Nephron (organoid): ENCODE measurements around the gene ACADSB.

ENCODE experiments used
- H3K27ac Mint-ChIP-seq, 3 experiments: 2 replicates each; pipeline ENCODE4 v1.8.0; 2020; ENCODE audit warnings: mixed read lengths in 3 of 3, mild to moderate bottlenecking in 2 of 3, moderate library complexity in 1 of 3
- H3K27me3 Mint-ChIP-seq: 2 replicates; pipeline ENCODE4 v1.8.0; 2021; ENCODE audit warnings: low read depth, mild to moderate bottlenecking, moderate library complexity, mixed read lengths
- H3K36me3 Mint-ChIP-seq: 2 replicates; pipeline ENCODE4 v1.8.0; 2020; ENCODE audit warnings: low read depth, mixed read lengths
- H3K4me1 Mint-ChIP-seq: 2 replicates; pipeline ENCODE4 v1.8.0; 2020; ENCODE audit warnings: mixed read lengths
- H3K4me3 Mint-ChIP-seq, 3 experiments: 2 replicates each; pipeline ENCODE4 v1.8.0; 2020; ENCODE audit warnings: mild to moderate bottlenecking in 3 of 3, mixed read lengths in 3 of 3, moderate library complexity in 2 of 3
- H3K9me3 Mint-ChIP-seq: 2 replicates; pipeline ENCODE4 v1.8.0; 2020; ENCODE audit warnings: mixed read lengths
- TF ChIP-seq, protein P1 (sequence below), 3 experiments: fragments of 200-600 bp; sonication (generic); IDR thresholded peaks; one replicate each; pipeline ENCODE4 v1.5.0; 2021; ENCODE audit warnings: antibody characterized with exemption in 3 of 3; ENCODE audit not compliant: unreplicated experiment in 3 of 3

The ACADSB gene

DNA sequence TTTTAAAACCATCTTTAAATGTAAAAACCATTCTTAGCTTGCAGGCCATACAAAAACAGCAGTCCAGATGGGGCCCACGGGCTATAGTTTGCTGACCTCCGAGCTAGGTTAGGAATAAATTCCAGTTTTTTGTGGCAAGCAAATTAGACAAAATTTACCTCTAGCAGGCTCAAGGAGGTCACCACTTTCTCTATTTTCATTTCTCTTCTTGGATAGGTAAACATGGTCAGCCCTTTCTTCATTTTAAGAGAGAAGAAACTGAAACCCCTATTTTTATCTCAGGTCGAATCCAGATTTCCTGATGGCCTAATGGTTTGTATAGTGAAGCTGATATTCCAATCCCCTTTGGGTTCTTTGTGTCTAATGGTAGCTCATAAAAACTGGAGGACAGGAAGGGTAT, 10.9 kb upstream of the ACADSB start:
- Mint-ChIP-seq H3K4me3 (no peak overlapping the region), H3K27ac (no peak overlapping the region), H3K9me3 (no peaks in the 10 kb centered on the region), H3K4me1 (no peaks in the 10 kb centered on the region), H3K27me3 (no peaks in the 10 kb centered on the region), H3K36me3 (peaks cover 36% of the 10 kb centered on the region)
- TF ChIP-seq, protein P1, sequence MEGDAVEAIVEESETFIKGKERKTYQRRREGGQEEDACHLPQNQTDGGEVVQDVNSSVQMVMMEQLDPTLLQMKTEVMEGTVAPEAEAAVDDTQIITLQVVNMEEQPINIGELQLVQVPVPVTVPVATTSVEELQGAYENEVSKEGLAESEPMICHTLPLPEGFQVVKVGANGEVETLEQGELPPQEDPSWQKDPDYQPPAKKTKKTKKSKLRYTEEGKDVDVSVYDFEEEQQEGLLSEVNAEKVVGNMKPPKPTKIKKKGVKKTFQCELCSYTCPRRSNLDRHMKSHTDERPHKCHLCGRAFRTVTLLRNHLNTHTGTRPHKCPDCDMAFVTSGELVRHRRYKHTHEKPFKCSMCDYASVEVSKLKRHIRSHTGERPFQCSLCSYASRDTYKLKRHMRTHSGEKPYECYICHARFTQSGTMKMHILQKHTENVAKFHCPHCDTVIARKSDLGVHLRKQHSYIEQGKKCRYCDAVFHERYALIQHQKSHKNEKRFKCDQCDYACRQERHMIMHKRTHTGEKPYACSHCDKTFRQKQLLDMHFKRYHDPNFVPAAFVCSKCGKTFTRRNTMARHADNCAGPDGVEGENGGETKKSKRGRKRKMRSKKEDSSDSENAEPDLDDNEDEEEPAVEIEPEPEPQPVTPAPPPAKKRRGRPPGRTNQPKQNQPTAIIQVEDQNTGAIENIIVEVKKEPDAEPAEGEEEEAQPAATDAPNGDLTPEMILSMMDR (IDR thresholded peaks at IDR 0.05; ENCODE audit: unreplicated experiment in 3 of 3): no peak

DNA sequence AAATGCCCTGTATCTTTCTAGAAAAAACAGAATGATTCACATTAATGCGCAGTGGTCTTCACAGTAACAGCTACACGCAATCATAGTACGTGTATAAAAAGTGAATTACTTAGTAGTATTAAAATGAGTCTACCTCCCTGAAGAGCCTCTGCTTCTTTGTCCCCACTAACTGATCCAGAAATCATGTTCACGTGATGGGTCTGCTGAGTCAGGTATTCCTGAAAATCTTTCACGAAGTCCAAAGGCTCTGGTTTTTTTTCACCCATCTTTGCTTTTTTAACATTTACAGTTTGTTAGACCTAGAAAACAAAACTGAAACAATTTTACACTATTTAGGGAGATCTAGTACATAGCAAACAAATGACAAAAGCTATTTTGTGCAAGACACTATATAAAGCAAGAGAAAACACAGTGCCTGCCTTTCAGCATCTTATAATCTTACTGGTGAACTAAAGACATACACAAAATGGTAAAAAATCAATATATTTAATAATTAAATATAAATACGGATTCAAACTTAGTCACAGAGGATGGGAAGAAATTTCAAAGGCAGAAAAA, 10.4 kb upstream of the ACADSB start:
- H3K27me3 Mint-ChIP-seq: no peaks in the 10 kb centered on the region

DNA sequence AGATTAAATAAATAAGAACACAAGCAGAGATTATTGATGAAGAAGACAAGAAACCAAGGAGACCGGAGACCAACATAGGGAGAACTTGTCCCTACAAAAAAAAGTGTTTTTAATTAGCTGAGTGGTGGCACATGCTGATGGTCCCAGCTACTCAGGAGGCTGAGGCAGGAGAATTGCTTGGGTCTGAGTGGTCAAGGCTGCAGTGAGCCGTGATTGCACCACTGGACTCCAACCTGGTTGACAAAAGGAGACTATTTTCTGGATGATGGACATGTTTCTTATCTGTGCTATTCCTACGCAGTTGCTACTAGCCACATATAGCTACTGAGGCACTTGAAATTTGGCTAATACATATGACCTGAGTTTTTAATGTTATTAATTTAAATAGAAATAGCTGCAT, 9.9 kb upstream of the ACADSB start:
- TF ChIP-seq, protein P1 (IDR thresholded peaks at IDR 0.05; ENCODE audit: unreplicated experiment in 3 of 3): no peak
- no peaks in the 10 kb centered on the region for H3K9me3 Mint-ChIP-seq
- H3K4me3 Mint-ChIP-seq: no peak overlapping the region
- H3K4me1 Mint-ChIP-seq: no peaks in the 10 kb centered on the region
- peaks cover 34% of the 10 kb centered on the region for H3K36me3 Mint-ChIP-seq
- no peak overlapping the region for H3K27ac Mint-ChIP-seq
- no peaks in the 10 kb centered on the region for H3K27me3 Mint-ChIP-seq

More for the DNA sequence above, 10.4 kb upstream of the ACADSB start:
- TF ChIP-seq, protein P1 (IDR thresholded peaks at IDR 0.05; ENCODE audit: unreplicated experiment in 3 of 3): no peak
- H3K27ac Mint-ChIP-seq: no peak overlapping the region
- peaks cover 36% of the 10 kb centered on the region for H3K36me3 Mint-ChIP-seq
- H3K4me3 Mint-ChIP-seq: no peak overlapping the region
- H3K4me1 Mint-ChIP-seq: no peaks in the 10 kb centered on the region
- H3K9me3 Mint-ChIP-seq: no peaks in the 10 kb centered on the region

DNA sequence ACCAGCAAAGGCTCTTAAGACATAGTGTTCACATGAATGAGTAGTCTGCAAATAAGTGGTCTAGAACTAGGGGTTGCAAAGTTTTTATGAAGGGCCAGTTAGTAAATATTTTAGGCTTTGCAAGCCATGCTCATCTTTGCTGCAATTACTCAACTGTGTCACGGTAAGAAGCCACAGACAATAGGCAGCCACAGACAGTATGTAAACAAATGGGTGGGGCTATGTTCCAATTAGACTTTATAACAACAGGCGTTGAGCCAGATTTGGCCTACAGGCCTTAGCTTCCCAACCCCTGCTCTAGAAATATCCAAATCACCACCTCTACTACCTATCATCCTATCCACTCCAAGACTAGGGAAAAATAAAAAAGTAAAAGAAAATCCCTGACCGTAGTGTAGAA, 9.5 kb upstream of the ACADSB start:
- Mint-ChIP-seq H3K9me3 (no peaks in the 10 kb centered on the region), H3K27ac (no peak overlapping the region), H3K36me3 (peaks cover 30% of the 10 kb centered on the region), H3K4me3 (no peak overlapping the region), H3K27me3 (no peaks in the 10 kb centered on the region), H3K4me1 (no peaks in the 10 kb centered on the region)
- TF ChIP-seq, protein P1 (IDR thresholded peaks at IDR 0.05; ENCODE audit: unreplicated experiment in 3 of 3): no peak

DNA sequence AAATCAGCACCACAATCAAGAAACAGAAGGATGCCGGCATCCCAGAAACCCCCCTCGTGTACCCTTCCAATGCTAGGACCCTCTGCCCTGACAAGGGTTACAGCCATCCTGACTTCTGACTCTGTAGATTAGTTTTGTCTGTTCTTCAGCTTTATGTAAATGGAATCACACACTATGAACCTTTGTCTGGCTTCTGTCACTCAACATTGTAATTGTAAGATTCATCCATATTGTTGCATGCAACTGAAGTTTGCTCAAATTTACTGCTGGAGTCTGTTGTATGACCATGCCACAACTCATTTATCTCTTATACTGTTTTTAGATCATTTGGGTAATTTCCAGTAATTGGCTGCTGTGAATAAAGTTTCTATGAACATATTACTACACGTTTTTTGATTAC, 8.7 kb upstream of the ACADSB start:
- peaks cover 26% of the 10 kb centered on the region for H3K36me3 Mint-ChIP-seq
- no peaks in the 10 kb centered on the region for H3K4me1 Mint-ChIP-seq
- no peak overlapping the region for H3K27ac Mint-ChIP-seq
- no peaks in the 10 kb centered on the region for H3K27me3 Mint-ChIP-seq
- no peaks in the 10 kb centered on the region for H3K9me3 Mint-ChIP-seq
- no peak overlapping the region for H3K4me3 Mint-ChIP-seq
- TF ChIP-seq, protein P1 (IDR thresholded peaks at IDR 0.05; ENCODE audit: unreplicated experiment in 3 of 3): no peak

DNA sequence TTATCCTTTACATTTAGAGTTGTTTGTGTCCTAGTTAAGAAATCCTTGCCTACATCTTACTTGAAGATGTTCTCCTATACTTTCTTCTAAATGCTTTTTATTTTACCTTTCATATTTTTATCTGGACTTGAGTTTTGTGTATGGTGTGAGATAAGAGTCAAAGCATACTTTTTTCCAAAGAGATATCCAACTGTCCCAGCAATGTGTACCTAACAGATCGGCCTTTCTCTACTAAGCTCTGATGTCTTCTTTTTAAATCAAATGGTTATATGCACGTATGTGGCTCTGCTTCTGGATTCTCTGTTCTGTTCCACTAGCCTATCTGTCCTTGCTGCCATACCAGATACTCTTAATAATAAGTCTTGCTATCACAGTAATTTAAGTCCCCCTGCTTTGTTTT, 7.4 kb upstream of the ACADSB start:
- TF ChIP-seq, protein P1 (IDR thresholded peaks at IDR 0.05; ENCODE audit: unreplicated experiment in 3 of 3): no peak
- Mint-ChIP-seq H3K27ac (no peak overlapping the region), H3K4me1 (peaks cover 4% of the 10 kb centered on the region), H3K4me3 (no peak overlapping the region), H3K27me3 (no peaks in the 10 kb centered on the region), H3K36me3 (peaks cover 17% of the 10 kb centered on the region), H3K9me3 (no peaks in the 10 kb centered on the region)
